ENCODE results near the gene ABCA5.

DNA sequence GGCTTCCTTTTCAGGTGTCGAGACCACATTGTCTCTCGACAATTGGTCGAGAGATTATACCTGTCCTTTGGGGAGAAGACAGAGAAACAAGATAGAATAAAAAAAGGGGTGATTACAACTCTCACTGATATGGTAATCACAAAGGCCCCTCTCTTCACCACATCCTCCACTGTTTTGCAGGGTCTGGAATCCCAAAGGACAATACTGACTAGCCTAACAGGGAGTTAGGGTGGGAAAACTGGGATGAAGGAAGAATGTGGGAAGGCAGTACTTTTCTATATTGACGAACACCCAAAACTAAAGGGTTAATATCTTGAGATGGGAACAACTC, 6.1 kb downstream of the ABCA5 start:
- TF ChIP-seq, protein P1, sequence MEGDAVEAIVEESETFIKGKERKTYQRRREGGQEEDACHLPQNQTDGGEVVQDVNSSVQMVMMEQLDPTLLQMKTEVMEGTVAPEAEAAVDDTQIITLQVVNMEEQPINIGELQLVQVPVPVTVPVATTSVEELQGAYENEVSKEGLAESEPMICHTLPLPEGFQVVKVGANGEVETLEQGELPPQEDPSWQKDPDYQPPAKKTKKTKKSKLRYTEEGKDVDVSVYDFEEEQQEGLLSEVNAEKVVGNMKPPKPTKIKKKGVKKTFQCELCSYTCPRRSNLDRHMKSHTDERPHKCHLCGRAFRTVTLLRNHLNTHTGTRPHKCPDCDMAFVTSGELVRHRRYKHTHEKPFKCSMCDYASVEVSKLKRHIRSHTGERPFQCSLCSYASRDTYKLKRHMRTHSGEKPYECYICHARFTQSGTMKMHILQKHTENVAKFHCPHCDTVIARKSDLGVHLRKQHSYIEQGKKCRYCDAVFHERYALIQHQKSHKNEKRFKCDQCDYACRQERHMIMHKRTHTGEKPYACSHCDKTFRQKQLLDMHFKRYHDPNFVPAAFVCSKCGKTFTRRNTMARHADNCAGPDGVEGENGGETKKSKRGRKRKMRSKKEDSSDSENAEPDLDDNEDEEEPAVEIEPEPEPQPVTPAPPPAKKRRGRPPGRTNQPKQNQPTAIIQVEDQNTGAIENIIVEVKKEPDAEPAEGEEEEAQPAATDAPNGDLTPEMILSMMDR (IDR thresholded peaks at IDR 0.05 in 4 of 5, conservative IDR thresholded peaks at IDR 0.05 in 1 of 5), result no peak
- no peak for TF ChIP-seq POLR2A (IDR thresholded peaks at IDR 0.05)

Measured in gastrocnemius medialis (tissue), 4 donors.